ENCODE measurements around the gene HUS1.
"Not testable (repeated sequence)": the region's sequence is repeated elsewhere in the genome, so short reads cannot be mapped to it uniquely, and the experiment has no call there.

Gene HUS1

DNA sequence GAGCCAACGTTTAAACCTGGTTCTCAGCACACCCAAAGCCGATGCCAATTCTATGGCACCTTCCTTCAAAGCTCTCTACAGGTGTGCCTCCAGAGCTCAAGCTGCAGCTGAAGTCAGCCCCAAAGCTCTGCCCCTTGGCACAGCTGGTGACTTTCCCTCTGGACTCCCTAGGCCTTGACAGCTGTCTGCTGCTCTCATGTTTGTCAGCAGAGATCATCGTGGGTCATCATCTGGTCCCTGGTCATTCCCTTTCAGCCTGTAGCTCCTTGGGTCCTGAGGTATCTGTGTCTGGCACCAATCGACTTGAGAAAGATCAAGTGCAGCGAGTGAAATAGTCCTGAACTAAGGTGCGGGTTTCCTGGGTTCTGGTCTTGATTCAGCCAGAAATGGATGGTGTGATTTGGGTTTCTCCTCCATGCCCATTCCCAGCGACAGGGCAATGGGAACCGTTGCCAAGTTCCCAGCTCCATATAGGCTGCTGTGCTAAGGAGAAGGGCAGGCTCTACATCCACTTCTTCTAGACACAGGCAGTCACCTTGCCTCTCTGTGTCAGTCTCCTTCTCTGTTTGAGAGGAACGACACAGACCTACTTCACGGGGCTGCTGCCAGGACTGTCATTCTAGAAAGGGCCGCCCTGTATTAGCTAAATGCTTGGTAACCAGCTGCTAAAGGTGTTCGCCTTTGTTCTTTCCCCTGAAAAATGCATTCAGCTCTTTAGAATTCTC is 34.7 kb downstream of the HUS1 start:
- DNase-seq (ENCODE audit: low spot score): no peak

GRCh38 chr7:47943676-47944474 is 35.5 kb downstream of the HUS1 start:
- DNase-seq (ENCODE audit: low spot score): no peak

DNA sequence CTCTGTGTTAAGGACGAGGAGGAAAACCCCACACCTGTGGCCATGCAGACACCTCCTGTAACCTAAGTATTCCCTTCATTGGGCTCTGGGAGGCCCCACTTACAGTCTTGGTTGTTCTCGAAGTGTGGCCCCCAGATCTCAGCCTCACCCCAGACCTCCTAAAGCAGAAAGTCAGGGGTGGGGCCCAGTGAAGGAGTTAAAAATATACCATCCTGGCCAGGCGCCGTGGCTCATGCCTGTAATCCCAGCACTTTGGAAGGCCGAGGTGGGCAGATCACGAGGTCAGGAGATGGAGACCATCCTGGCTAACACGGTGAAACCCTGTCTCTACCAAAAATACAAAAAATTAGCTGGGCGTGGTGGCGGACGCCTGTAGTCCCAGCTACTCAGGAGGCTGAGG is 36.8 kb downstream of the HUS1 start:
- DNase-seq (ENCODE audit: low spot score): not testable (repeated sequence)

- DNase-seq (ENCODE audit: low spot score): no peak
These were observed 37.3 kb downstream of the HUS1 start for GRCh38 chr7:47942132-47942531.

GRCh38 chr7:47941136-47941844 is 38.1 kb downstream of the HUS1 start:
- DNase-seq (ENCODE audit: low spot score): no peak

- DNase-seq (ENCODE audit: low spot score): no peak
These were observed 39.1 kb downstream of the HUS1 start for GRCh38 chr7:47940088-47941013.

DNA sequence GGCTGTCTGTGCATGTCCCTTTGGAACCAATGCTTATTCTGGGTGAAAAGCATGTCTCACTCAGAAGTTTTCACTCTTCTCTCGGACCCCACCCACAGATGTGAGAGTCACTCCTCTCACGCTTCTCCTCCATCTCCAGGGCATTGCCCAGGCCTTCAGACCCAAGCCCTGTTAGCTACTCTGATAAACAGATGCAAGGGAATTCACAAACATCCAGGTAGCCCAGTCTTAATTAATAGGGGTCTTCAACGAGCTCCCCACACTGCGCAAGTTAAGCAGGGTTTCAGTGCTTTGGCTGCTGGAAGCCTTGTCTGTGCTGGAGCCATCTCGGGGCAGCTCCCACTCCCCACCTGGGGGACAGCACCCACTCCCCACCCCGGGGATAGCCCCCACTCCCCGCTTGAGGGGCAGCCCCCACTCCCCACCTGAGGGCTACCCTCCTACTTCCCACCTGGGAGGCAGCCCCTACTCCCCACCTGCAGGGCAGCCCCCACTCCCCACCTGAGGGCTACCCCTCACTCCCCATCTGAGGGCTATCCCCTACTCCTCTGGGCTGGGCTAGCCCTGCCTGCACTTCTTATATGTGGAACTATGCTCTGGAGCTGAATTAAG is 39.9 kb downstream of the HUS1 start:
- DNase-seq (ENCODE audit: low spot score): no peak

- peak; percentile 45 for DNase-seq (ENCODE audit: low spot score)
These were observed 40.7 kb downstream of the HUS1 start for GRCh38 chr7:47938574-47939165.

- DNase-seq (ENCODE audit: low spot score): peak; percentile 82
These were observed 41.5 kb downstream of the HUS1 start for GRCh38 chr7:47937711-47938573.

- DNase-seq (ENCODE audit: low spot score): peak; percentile 77
These were observed 42.2 kb downstream of the HUS1 start for GRCh38 chr7:47937065-47937687.

- no peak for DNase-seq (ENCODE audit: low spot score)
These were observed 43.1 kb downstream of the HUS1 start for GRCh38 chr7:47936323-47936722.

GRCh38 chr7:47935336-47935735 is 44.1 kb downstream of the HUS1 start:
- no peak for DNase-seq (ENCODE audit: low spot score)

- DNase-seq (ENCODE audit: low spot score): no peak
These were observed 44.6 kb downstream of the HUS1 start for GRCh38 chr7:47934831-47935230.

GRCh38 chr7:47933215-47933614 is 46.2 kb downstream of the HUS1 start:
- no peak for DNase-seq (ENCODE audit: low spot score)

DNA sequence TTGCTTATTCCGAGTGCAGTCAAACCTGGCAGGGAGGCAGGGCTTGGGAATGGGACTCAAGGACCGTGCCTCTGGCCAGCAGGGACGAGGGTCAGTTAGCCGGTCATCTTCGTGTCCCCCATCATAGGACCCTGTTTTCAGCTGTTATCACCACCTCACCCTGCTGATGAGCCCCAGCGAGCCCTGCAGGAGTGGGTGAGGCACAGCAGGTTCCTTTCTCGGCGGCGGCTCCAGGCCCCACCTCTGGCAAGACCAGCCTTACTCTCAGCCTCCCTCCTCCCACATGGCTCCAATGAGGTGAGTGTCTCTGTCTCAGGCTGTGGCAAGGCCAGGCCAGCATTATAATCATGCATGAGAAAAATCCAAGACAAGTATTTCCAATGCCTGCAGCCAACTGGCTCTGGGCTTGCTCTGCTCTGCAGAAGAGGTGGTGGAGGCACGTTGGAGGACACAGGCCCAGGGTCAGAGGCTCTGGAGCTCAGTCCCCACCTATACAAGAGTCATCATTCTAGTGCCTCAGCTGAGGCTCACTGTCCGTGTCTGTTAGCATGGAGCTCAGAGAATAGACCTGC is 46.9 kb downstream of the HUS1 start:
- DNase-seq (ENCODE audit: low spot score): no peak

DNA sequence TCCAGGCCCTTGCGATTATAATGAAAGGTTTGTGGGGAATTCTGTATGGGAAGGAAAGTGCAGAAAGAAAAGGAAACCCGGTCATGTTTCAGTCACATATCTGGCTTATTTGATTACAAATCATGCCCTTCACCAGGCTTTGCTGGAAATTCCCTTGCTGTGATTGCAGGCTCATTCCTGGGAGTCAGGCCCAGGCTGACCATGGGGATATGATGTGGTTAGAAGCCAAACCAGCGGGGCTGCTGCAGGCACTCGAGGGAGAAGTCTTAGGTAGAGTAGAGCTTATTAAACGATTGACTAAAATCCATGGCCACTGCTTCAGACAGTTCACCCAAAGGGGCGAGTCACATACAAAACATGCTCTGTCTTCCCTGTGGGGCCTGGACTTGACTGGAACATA is 47.4 kb downstream of the HUS1 start:
- no peak for DNase-seq (ENCODE audit: low spot score)

- DNase-seq (ENCODE audit: low spot score): peak; percentile 38
These were observed 48.1 kb downstream of the HUS1 start for GRCh38 chr7:47931005-47932004.

DNA sequence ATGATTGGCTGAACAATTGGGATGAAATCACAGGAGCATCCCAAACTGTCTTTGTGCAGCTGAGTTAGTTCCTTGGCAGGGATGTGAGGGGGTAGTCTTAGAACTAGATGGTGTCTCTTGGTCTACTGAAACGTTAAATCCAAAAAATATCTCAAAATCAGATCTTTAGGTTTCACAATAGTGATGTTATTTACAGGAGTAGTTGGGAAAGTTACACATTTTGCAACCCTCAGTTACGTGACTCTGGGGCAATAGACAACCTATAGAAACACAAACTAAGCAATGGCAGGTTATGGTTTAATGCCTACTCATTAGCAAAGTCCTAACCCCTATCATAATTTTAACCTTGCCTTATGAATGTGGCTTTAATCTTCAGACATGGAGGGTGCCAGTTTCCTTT is 55.1 kb downstream of the HUS1 start:
- no peak for DNase-seq (ENCODE audit: low spot score)

All from germinal center (tissue), 1 donor.